HG03066 (cell line): ENCODE results near the gene PPP6R3.
"Not testable (repeated sequence)": the region's sequence is repeated elsewhere in the genome, so short reads cannot be mapped to it uniquely, and the experiment has no call there.

Experiments used
- ATAC-seq: cut with Tn5 transposase; IDR thresholded peaks from one replicate; pipeline ENCODE4 v1.9.1; 2021; ENCODE audit warnings: low read depth; ENCODE audit not compliant: unreplicated experiment

Gene PPP6R3

GRCh38 chr11:68589547-68590216, 129.1 kb downstream of the PPP6R3 start:
- no peak for ATAC-seq

GRCh38 chr11:68591719-68592118, 131.2 kb downstream of the PPP6R3 start:
- no peak for ATAC-seq

DNA sequence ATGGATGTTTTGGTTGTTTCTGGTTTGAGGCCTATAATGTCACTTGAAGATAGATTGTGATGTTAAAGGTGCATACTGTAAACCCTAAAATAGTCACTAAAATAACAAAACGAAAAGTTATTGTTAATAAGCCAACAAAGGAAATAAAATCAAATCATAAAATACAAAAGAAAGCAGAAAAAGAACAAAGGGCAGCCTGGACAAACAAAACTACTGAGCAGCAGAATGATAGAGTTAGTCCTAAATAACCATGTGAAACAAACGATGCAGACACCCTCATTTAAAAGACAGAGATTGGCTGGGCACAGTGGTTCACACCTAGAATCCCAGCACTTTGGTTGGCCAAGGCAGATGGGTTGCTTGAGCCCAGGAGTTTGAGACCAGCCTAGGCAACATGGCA, 132.9 kb downstream of the PPP6R3 start:
- ATAC-seq: no peak

- ATAC-seq: no peak
Observed at GRCh38 chr11:68594123-68594522, 133.6 kb downstream of the PPP6R3 start.

DNA sequence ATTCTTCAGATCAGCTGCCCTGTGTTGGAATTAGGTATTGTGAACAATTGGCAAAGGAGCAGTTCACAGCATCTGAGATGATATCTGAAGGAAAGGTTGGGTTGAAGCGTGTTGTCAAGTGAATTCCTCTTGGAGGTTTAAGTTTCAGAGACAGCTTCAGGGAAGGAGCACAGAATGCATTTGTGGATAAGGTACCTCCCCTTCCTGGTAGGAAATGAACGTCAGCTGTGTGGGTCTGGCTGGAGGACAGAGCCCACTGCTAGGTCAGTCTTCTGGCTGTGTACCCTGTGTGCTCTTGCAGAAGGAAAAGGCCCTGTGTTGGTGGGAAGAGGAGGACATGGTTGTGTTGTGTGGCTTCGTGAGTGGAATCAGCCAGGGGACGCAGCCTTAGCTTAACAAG, 135.7 kb downstream of the PPP6R3 start:
- ATAC-seq: no peak

- no peak for ATAC-seq
Observed at GRCh38 chr11:68598816-68599653, 138.5 kb downstream of the PPP6R3 start.

DNA sequence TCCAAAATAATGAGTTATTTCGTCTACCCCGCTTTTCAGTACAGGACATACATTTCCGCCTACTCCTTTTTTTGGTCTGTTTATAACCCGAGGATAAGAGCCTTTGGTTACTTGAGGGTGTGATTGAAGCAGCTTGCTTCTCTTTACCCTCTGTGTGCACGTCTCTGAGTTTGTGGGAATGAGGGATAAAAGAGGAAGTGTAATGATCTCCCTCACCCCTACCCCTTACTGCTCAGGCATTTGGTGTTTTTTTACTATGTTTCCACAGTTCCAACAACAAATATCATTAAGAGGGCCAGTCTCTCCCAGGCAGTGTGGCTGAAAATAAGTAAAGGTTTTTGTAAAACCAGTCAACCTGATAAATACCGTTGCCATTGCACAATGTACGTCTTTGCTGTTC, 140.6 kb downstream of the PPP6R3 start:
- ATAC-seq: no peak

DNA sequence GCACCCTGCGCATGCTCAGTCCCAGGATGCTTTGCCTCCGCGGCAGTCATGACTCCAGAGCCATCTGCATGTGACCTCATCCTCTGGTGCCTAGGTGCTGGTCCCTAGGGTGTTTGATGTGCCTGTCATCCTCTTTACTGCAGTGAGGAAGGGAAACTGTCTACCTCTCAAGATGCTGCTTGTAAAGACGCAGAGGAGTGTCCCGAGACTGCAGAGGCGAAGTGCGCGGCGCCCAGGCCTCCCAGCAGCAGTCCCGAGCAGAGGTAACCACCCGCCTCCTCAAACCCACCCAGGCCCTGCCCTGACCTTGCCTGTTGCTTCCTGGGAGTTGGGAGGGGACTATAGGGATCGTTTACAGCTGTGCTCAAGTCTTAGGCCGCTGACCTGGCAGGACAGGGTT, 149.2 kb downstream of the PPP6R3 start:
- no peak for ATAC-seq

- ATAC-seq: no peak
Observed at GRCh38 chr11:68610452-68611116, 150.0 kb downstream of the PPP6R3 start.

GRCh38 chr11:68615657-68616056, 155.1 kb downstream of the PPP6R3 start:
- ATAC-seq: no peak

GRCh38 chr11:68617925-68618809, 157.6 kb downstream of the PPP6R3 start:
- ATAC-seq: no peak

DNA sequence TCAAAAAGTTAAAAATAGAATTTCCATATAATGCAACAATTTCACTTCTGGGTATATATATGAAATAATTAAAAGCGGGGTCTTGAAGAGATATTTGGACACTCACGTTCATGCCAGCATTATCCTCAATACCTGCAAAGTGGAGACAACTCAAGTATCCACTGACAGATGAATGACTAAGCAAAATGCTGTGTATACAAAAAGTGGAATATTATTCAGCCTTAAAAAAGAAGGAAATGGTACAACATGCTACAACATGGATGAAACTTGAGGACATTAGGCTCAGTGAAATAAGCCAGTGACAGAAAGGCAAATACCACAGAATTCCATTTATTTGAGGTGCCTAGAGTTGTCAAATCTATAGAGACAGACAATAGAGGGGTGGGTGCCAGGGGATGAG, 161.3 kb downstream of the PPP6R3 start:
- no peak for ATAC-seq

GRCh38 chr11:68623706-68624105, 163.2 kb downstream of the PPP6R3 start:
- not testable (repeated sequence) for ATAC-seq

- not testable (repeated sequence) for ATAC-seq
Observed at GRCh38 chr11:68625069-68625468, 164.5 kb downstream of the PPP6R3 start.

- not testable (repeated sequence) for ATAC-seq
Observed at GRCh38 chr11:68626236-68626635, 165.7 kb downstream of the PPP6R3 start.

GRCh38 chr11:68628837-68629236, 168.3 kb downstream of the PPP6R3 start:
- ATAC-seq: not testable (repeated sequence)

- not testable (repeated sequence) for ATAC-seq
Observed at GRCh38 chr11:68632375-68632774, 171.8 kb downstream of the PPP6R3 start.

DNA sequence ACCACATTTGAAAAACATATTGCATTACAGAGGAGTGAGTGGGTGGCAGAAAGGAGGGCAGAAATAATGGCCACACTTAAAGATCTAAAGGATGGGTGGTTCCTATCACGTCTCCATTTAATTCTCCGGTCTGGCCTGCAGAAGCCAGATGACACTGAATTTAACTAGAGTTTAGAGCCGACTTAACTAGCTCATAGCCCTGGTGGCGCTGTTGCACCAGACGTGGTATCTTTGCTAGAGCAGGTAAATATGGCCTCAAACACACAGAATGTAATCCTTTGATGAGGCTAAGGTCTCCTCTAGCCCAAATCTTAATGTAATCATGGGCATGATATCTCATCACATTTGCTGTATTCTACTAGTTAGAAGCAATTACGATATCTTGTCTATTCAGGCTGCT, 172.2 kb downstream of the PPP6R3 start:
- ATAC-seq: no peak

GRCh38 chr11:68634606-68635005, 174.1 kb downstream of the PPP6R3 start:
- ATAC-seq: not testable (repeated sequence)

GRCh38 chr11:68635172-68635571, 174.6 kb downstream of the PPP6R3 start:
- not testable (repeated sequence) for ATAC-seq
